Transverse colon (tissue), 4 donors: ENCODE results near the gene SP140L.

ENCODE experiments used
- CTCF ChIP-seq, 5 experiments: fragments of 200-600 bp in 3 of 5; fragments of 450-650 bp in 2 of 5; sonication (generic) in 3 of 5; IDR thresholded peaks; 1 replicate in 2 of 5; 2 replicates in 3 of 5; pipeline ENCODE4 v1.5.1; 2016 to 2017; ENCODE audit warnings: antibody characterized with exemption in 5 of 5, inconsistent platforms in 3 of 5, mild to moderate bottlenecking in 2 of 5, moderate library complexity in 1 of 5
- EP300 ChIP-seq: sonication (generic); formaldehyde crosslinking; IDR thresholded peaks from one replicate; pipeline ENCODE4 v1.6.1; 2017; ENCODE audit warnings: antibody characterized with exemption, low read depth
- POLR2A ChIP-seq: fragments of 450-650 bp; IDR thresholded peaks from one replicate; pipeline ENCODE4 v1.6.1; 2016; ENCODE audit warnings: antibody characterized with exemption, mild to moderate bottlenecking, moderate library complexity
- POLR2AphosphoS5 ChIP-seq, 3 donors: sonication (generic); formaldehyde crosslinking; IDR thresholded peaks; one replicate each; pipeline ENCODE4 v1.6.1; 2016; ENCODE audit warnings: antibody characterized with exemption in 3 of 3

- TF ChIP-seq CTCF (IDR thresholded peaks at IDR 0.05) = no peak
- no peak for TF ChIP-seq EP300
- TF ChIP-seq POLR2A = no peak
- TF ChIP-seq POLR2AphosphoS5 (IDR thresholded peaks at IDR 0.05) = no peak
Measured at GRCh38 chr2:230335864-230336506, 9.0 kb downstream of the SP140L start.
